IMR-90 (cell line): ENCODE measurements around the gene TM4SF20. TPM values are rescaled to one million over a fixed set of nuclear protein-coding genes. Genes with fewer than 3 reads are reported as not detected.

ENCODE experiments used
- ATAC-seq: fragments of 200-7000 bp; cut with Tn5 transposase; 2 replicates; pipeline ENCODE4 v1.9.1; 2020; ENCODE audit warnings: low read depth, mild to moderate bottlenecking, moderate library complexity
- BruUV-seq: library from RNA; stranded (reverse); fragments of 400-500 nt; replicated peaks from 2 replicates; lab custom pipeline; 2021; lab: Mats Ljungman, UMichigan
- CTCF ChIA-PET: fragments of 300-600 bp; formaldehyde crosslinking; extraction: SDS; loops from one replicate; lab custom pipeline; 2021; ENCODE audit warnings: antibody characterized with exemption; lab: Yijun Ruan, JAX
- POLR2A ChIA-PET: fragments of 300-600 bp; sonication (Branson Sonifier 250); formaldehyde crosslinking; loops from one replicate; lab custom pipeline; 2022; ENCODE audit warnings: antibody characterized with exemption; ENCODE audit not compliant: unreplicated experiment; lab: Charles Lee
- DNase-seq: peaks from one replicate; pipeline ENCODE4 v3.0.0; 2013
- H2AFZ ChIP-seq: replicated peaks from 2 replicates; pipeline ENCODE3; 2013; ENCODE audit warnings: low read length, mild to moderate bottlenecking; ENCODE audit not compliant: poor library complexity
- H2AK5ac ChIP-seq: 2 replicates; pipeline ENCODE4 v1.6.1; 2013; ENCODE audit warnings: low read depth, low read length, inconsistent platforms
- H2AK9ac ChIP-seq: replicated peaks from 2 replicates; pipeline ENCODE3; 2013; ENCODE audit warnings: mild to moderate bottlenecking, low read depth, low read length, moderate library complexity; ENCODE audit not compliant: poor library complexity
- H2BK120ac ChIP-seq: 2 replicates; pipeline ENCODE4 v1.6.1; 2013; ENCODE audit warnings: low read depth, low read length, inconsistent platforms
- H2BK15ac ChIP-seq: 3 replicates; pipeline ENCODE4 v1.6.1; 2013; ENCODE audit warnings: low read depth, low read length, inconsistent platforms
- H2BK20ac ChIP-seq: 2 replicates; pipeline ENCODE4 v1.6.1; 2013; ENCODE audit warnings: low read depth, mild to moderate bottlenecking, inconsistent platforms, low read length, moderate library complexity
- H2BK5ac ChIP-seq: 2 replicates; pipeline ENCODE4 v1.6.1; 2013; ENCODE audit warnings: mild to moderate bottlenecking, low read depth, low read length, inconsistent platforms; ENCODE audit not compliant: poor library complexity, severe bottlenecking
- H3K14ac ChIP-seq: replicated peaks from 2 replicates; pipeline ENCODE4 v1.6.1; 2013; ENCODE audit warnings: low read depth, low read length, inconsistent platforms
- H3K18ac ChIP-seq: 2 replicates; pipeline ENCODE4 v1.6.1; 2013; ENCODE audit warnings: low read depth, low read length, control low read depth
- H3K23ac ChIP-seq: 2 replicates; pipeline ENCODE4 v1.6.1; 2013; ENCODE audit warnings: low read depth, low read length, inconsistent platforms
- H3K27ac ChIP-seq: 2 replicates; pipeline ENCODE4 v1.5.1; 2013; ENCODE audit warnings: mild to moderate bottlenecking, control low read depth, low read length; ENCODE audit not compliant: insufficient read depth
- H3K27me3 ChIP-seq: 2 replicates; pipeline ENCODE4 v1.6.1; 2013; ENCODE audit warnings: low read length; ENCODE audit not compliant: control insufficient read depth, insufficient read depth
- H3K36me3 ChIP-seq: 2 replicates; pipeline ENCODE4 v1.6.1; 2013; ENCODE audit warnings: low read length, mixed read lengths; ENCODE audit not compliant: control insufficient read depth, insufficient read depth
- H3K4ac ChIP-seq: 2 replicates; pipeline ENCODE4 v1.6.1; 2013; ENCODE audit warnings: low read depth, low read length, inconsistent platforms
- H3K4me1 ChIP-seq: 2 replicates; pipeline ENCODE4 v1.6.1; 2013; ENCODE audit warnings: low read length, mixed read lengths; ENCODE audit not compliant: control insufficient read depth, insufficient read depth
- H3K4me2 ChIP-seq: 2 replicates; pipeline ENCODE4 v1.6.1; 2013; ENCODE audit warnings: low read depth, mild to moderate bottlenecking, control low read depth, low read length, moderate library complexity
- H3K4me3 ChIP-seq: 2 replicates; pipeline ENCODE4 v1.5.1; 2013; ENCODE audit warnings: low read depth, mild to moderate bottlenecking, control low read depth, low read length, moderate library complexity; ENCODE audit not compliant: insufficient read depth
- H3K56ac ChIP-seq: 2 replicates; pipeline ENCODE4 v1.6.1; 2013; ENCODE audit warnings: low read length, inconsistent platforms; ENCODE audit not compliant: insufficient read depth; ENCODE audit errors: extremely low read depth
- H3K79me1 ChIP-seq, 2 experiments: 2 replicates each; pipeline ENCODE4 v1.6.1; 2013; ENCODE audit warnings: low read length in 2 of 2, inconsistent platforms in 1 of 2, low read depth in 1 of 2
- H3K9ac ChIP-seq: 2 replicates; pipeline ENCODE4 v1.6.1; 2013; ENCODE audit warnings: low read depth, low read length, control low read depth
- H3K9me1 ChIP-seq: 2 replicates; pipeline ENCODE4 v1.6.1; 2013; ENCODE audit warnings: low read length, inconsistent platforms; ENCODE audit not compliant: insufficient read depth
- H3K9me3 ChIP-seq: 2 replicates; pipeline ENCODE4 v1.6.1; 2013; ENCODE audit warnings: low read length; ENCODE audit not compliant: control insufficient read depth, insufficient read depth
- H4K20me1 ChIP-seq: 2 replicates; pipeline ENCODE4 v1.6.1; 2013; ENCODE audit warnings: low read length, inconsistent platforms; ENCODE audit not compliant: insufficient read depth
- H4K5ac ChIP-seq: 2 replicates; pipeline ENCODE4 v1.6.1; 2013; ENCODE audit warnings: mild to moderate bottlenecking, low read depth, low read length, control low read depth
- H4K8ac ChIP-seq, 2 experiments: 2 replicates each; pipeline ENCODE4 v1.6.1; 2013; ENCODE audit warnings: low read depth in 2 of 2, low read length in 2 of 2, control low read depth in 1 of 2, inconsistent platforms in 1 of 2
- H4K91ac ChIP-seq: 2 replicates; pipeline ENCODE4 v1.6.1; 2013; ENCODE audit warnings: low read depth, low read length, inconsistent platforms; ENCODE audit not compliant: insufficient read depth
- BHLHE40 ChIP-seq: fragments of 150-350 bp; IDR thresholded peaks from 2 replicates; pipeline ENCODE4 v1.6.1; 2016; ENCODE audit warnings: mild to moderate bottlenecking, low read depth, low read length
- CEBPB ChIP-seq: IDR thresholded peaks from 2 replicates; pipeline ENCODE4 v1.6.1; 2012; ENCODE audit warnings: low read depth, low read length, improper control_type of control experiment
- CHD1 ChIP-seq: IDR thresholded peaks from 2 replicates; pipeline ENCODE4 v1.6.1; 2012; ENCODE audit warnings: low read depth, low read length, improper control_type of control experiment
- MAFK ChIP-seq: IDR thresholded peaks from 2 replicates; pipeline ENCODE4 v1.6.1; 2012; ENCODE audit warnings: low read depth, low read length, improper control_type of control experiment
- MAZ ChIP-seq: IDR thresholded peaks from 2 replicates; pipeline ENCODE4 v1.6.1; 2012; ENCODE audit warnings: low read depth, mild to moderate bottlenecking, low read length, improper control_type of control experiment, moderate library complexity, borderline replicate concordance
- MXI1 ChIP-seq: IDR thresholded peaks from 2 replicates; pipeline ENCODE4 v1.6.1; 2012; ENCODE audit warnings: low read depth, mild to moderate bottlenecking, low read length, moderate library complexity, borderline replicate concordance
- NFE2L2 ChIP-seq: fragments of 150-350 bp; IDR thresholded peaks from 2 replicates; pipeline ENCODE4 v1.6.1; 2016; ENCODE audit warnings: low read depth, mild to moderate bottlenecking, low read length
- POLR2A ChIP-seq: IDR thresholded peaks from 2 replicates; pipeline ENCODE4 v1.6.1; 2012; ENCODE audit warnings: mild to moderate bottlenecking, low read depth, low read length
- RCOR1 ChIP-seq: IDR thresholded peaks from 2 replicates; pipeline ENCODE4 v1.6.1; 2012; ENCODE audit warnings: mild to moderate bottlenecking, low read length, improper control_type of control experiment; ENCODE audit not compliant: insufficient replicate concordance
- RFX5 ChIP-seq: IDR thresholded peaks from 2 replicates; pipeline ENCODE4 v1.8.0; 2012; ENCODE audit warnings: low read depth, mild to moderate bottlenecking, low read length, moderate library complexity
- SMC3 ChIP-seq: fragments of 150-350 bp; IDR thresholded peaks from 2 replicates; pipeline ENCODE4 v1.6.1; 2016; ENCODE audit warnings: low read depth, mild to moderate bottlenecking, antibody characterized with exemption, low read length, moderate library complexity
- WGBS, 2 experiments: methylation state at CpG; one replicate each; pipeline versions ENCODE4 v1.1.5 to v1.1.7; 2013; ENCODE audit warnings: missing lambda C conversion rate in 2 of 2; ENCODE audit not compliant: insufficient read length in 1 of 2; ENCODE audit errors: extremely low coverage in 2 of 2; 5-methylcytosine and 5-hydroxymethylcytosine counted together
- dilution Hi-C: fragments of 300-500 bp; cut with HindIII; formaldehyde crosslinking; loops from one replicate; pipeline ENCODE4 v1.14.3; 2018; ENCODE audit warnings: low sequenced_read_pairs; ENCODE audit not compliant: unreplicated experiment
- in situ Hi-C: fragments of 300-500 bp; cut with MboI; formaldehyde crosslinking; loops from 3 replicates; pipeline ENCODE4 v1.14.3; 2019; ENCODE audit warnings: low sequenced_read_pairs, inconsistent platforms, mixed read lengths
- intact Hi-C: fragments of 100-400 bp; cut with micrococcal nuclease; formaldehyde crosslinking; loops from 2 replicates; pipeline ENCODE4 v1.10.0; 2022
- polyA plus RNA-seq, 3 experiments: library from polyadenylated mRNA; depleted of rRNA; stranded (reverse); fragments of >200 nt; gene quantifications; 2 replicates each; pipeline ENCODE4 v1.2.3, GENCODE V29; 2012; ENCODE audit warnings: low replicate concordance in 1 of 3
- total RNA-seq: library from RNA; depleted of rRNA; stranded (reverse); fragments of >200 nt; gene quantifications from 2 replicates; pipeline ENCODE4 v1.2.3, GENCODE V29; 2012
- TF ChIP-seq, protein P1 (sequence below): conservative IDR thresholded peaks from 2 replicates; pipeline ENCODE4 v1.5.1; 2012; ENCODE audit warnings: mild to moderate bottlenecking, low read depth, low read length, improper control_type of control experiment
- TF ChIP-seq, protein P2 (sequence below): fragments of 150-350 bp; IDR thresholded peaks from 2 replicates; pipeline ENCODE4 v1.6.1; 2017; ENCODE audit warnings: mild to moderate bottlenecking, antibody characterized with exemption, low read length, low read depth
- TF ChIP-seq, protein P3 (sequence below): fragments of 150-350 bp; IDR thresholded peaks from 2 replicates; pipeline ENCODE4 v1.6.1; 2016; ENCODE audit warnings: low read depth, mild to moderate bottlenecking, low read length, moderate library complexity, borderline replicate concordance

Gene TM4SF20
- total and polyA plus RNA-seq, 2 of the 4 experiments (the other 2 are of a cell fraction), result under 0.01 to 0.03 TPM

DNA sequence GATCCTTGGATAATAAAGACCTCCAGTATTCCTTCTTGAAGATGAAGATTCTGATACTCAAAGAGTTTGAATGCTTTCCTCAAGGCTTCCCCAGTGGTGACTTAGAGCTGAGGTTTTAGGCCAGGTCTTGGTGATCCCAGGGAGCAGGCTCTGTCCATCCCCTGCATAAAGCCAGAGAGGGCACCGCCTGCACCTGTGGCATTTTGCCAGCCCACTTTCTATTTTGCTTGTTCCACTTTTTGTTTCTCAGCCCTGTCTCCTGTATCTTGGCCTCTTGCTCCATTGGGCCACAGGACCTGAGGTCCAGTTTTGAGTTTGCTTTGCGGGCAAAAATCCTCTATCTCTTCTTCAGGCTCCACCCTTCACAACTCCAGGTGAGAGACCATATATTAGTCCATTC, 15.3 kb upstream of the TM4SF20 start:
- no peak for DNase-seq
- Histone ChIP-seq H3K4ac (no peak overlapping the region), H4K91ac (no peak overlapping the region), H4K5ac (peak overlapping the region; percentile 4; the same call in 1 of the 2 replicates), H3K4me2 (no peak overlapping the region), H3K9me1 (no peaks in the 10 kb centered on the region), H3K36me3 (no peaks in the 10 kb centered on the region), H3K9me3 (no peaks in the 10 kb centered on the region), H3K4me3 (no peak overlapping the region), H3K4me1 (no peaks in the 10 kb centered on the region), H2AK9ac (no peak overlapping the region), H2AK5ac (no peak overlapping the region), H2AFZ (no peak overlapping the region), H2BK5ac (no peak overlapping the region), H4K8ac (no peak overlapping the region), H2BK120ac (no peak overlapping the region), H3K27ac (no peak overlapping the region), H3K27me3 (no peaks in the 10 kb centered on the region), H4K20me1 (no peaks in the 10 kb centered on the region), H3K14ac (no peak overlapping the region), H2BK20ac (no peak overlapping the region), H3K79me1 (no peaks in the 10 kb centered on the region), H3K18ac (no peak overlapping the region), H3K56ac (no peak overlapping the region), H3K9ac (no peak overlapping the region), H2BK15ac (no peak overlapping the region), H3K23ac (no peak overlapping the region)
- ChIA-PET POLR2A (no interaction called here), CTCF (no interaction called here)
- BruUV-seq, result no TSS peak
- no peak for ATAC-seq
- in situ Hi-C loops (no loop called here), intact Hi-C loops (no loop called here), dilution Hi-C loops (no loop called here)
- TF ChIP-seq SMC3 (no peak), NFE2L2 (no peak), MXI1 (no peak), RFX5 (no peak), RCOR1 (no peak), POLR2A (no peak), CHD1 (no peak), CEBPB (no peak), MAFK (no peak), BHLHE40 (no peak), MAZ (no peak)
- TF ChIP-seq, protein P1, sequence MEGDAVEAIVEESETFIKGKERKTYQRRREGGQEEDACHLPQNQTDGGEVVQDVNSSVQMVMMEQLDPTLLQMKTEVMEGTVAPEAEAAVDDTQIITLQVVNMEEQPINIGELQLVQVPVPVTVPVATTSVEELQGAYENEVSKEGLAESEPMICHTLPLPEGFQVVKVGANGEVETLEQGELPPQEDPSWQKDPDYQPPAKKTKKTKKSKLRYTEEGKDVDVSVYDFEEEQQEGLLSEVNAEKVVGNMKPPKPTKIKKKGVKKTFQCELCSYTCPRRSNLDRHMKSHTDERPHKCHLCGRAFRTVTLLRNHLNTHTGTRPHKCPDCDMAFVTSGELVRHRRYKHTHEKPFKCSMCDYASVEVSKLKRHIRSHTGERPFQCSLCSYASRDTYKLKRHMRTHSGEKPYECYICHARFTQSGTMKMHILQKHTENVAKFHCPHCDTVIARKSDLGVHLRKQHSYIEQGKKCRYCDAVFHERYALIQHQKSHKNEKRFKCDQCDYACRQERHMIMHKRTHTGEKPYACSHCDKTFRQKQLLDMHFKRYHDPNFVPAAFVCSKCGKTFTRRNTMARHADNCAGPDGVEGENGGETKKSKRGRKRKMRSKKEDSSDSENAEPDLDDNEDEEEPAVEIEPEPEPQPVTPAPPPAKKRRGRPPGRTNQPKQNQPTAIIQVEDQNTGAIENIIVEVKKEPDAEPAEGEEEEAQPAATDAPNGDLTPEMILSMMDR, result no peak
- TF ChIP-seq, protein P2, sequence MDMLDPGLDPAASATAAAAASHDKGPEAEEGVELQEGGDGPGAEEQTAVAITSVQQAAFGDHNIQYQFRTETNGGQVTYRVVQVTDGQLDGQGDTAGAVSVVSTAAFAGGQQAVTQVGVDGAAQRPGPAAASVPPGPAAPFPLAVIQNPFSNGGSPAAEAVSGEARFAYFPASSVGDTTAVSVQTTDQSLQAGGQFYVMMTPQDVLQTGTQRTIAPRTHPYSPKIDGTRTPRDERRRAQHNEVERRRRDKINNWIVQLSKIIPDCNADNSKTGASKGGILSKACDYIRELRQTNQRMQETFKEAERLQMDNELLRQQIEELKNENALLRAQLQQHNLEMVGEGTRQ, result no peak
- TF ChIP-seq, protein P3, sequence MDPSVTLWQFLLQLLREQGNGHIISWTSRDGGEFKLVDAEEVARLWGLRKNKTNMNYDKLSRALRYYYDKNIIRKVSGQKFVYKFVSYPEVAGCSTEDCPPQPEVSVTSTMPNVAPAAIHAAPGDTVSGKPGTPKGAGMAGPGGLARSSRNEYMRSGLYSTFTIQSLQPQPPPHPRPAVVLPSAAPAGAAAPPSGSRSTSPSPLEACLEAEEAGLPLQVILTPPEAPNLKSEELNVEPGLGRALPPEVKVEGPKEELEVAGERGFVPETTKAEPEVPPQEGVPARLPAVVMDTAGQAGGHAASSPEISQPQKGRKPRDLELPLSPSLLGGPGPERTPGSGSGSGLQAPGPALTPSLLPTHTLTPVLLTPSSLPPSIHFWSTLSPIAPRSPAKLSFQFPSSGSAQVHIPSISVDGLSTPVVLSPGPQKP, result no peak
- WGBS, 2 experiments, result 100% methylated on average over 1 of the region's 2 CpGs; no CpG with 5 or more reads in 1 of the 2 experiments
